SK-N-MC (cell line): ENCODE data around the gene GLT8D2.

Source experiments
- DNase-seq: peaks from one replicate; pipeline ENCODE4 v3.0.0-alpha.2; 2011; ENCODE audit warnings: low read depth, low spot score
- H3K27ac ChIP-seq: fragments of 200-600 bp; sonication (generic); 2 replicates; pipeline ENCODE4 v1.5.1; 2016; ENCODE audit warnings: mixed run types
- H3K36me3 ChIP-seq: fragments of 200-600 bp; sonication (generic); 2 replicates; pipeline ENCODE4 v1.6.1; 2017; ENCODE audit warnings: antibody characterized with exemption, low read length, mixed read lengths; ENCODE audit not compliant: insufficient read depth
- H3K4me3 ChIP-seq: fragments of 200-600 bp; sonication (generic); 2 replicates; pipeline ENCODE4 v1.5.1; 2016
- H3K9ac ChIP-seq: fragments of 200-600 bp; sonication (generic); 2 replicates; pipeline ENCODE4 v1.8.0; 2017; ENCODE audit warnings: mixed run types, mixed read lengths; ENCODE audit not compliant: insufficient read length
- H3K9me3 ChIP-seq: fragments of 200-600 bp; sonication (generic); 2 replicates; pipeline ENCODE4 v1.6.1; 2017; ENCODE audit warnings: low read depth, mild to moderate bottlenecking, antibody characterized with exemption, low read length, moderate library complexity, mixed read lengths
- EZH2 ChIP-seq: fragments of 200-600 bp; sonication (generic); IDR thresholded peaks from one replicate; pipeline ENCODE4 v1.6.1; 2017; ENCODE audit warnings: antibody characterized with exemption
- FOXP2 ChIP-seq: optimal IDR thresholded peaks from 2 replicates; pipeline ENCODE3; 2011; ENCODE audit warnings: mild to moderate bottlenecking, moderate library complexity; ENCODE audit not compliant: insufficient read depth; ENCODE audit errors: extremely low read length, control extremely low read depth
- POLR2AphosphoS5 ChIP-seq: IDR thresholded peaks from 2 replicates; pipeline ENCODE4 v1.6.1; 2012; ENCODE audit warnings: mild to moderate bottlenecking, low read depth, low read length, borderline replicate concordance

Gene GLT8D2

DNA sequence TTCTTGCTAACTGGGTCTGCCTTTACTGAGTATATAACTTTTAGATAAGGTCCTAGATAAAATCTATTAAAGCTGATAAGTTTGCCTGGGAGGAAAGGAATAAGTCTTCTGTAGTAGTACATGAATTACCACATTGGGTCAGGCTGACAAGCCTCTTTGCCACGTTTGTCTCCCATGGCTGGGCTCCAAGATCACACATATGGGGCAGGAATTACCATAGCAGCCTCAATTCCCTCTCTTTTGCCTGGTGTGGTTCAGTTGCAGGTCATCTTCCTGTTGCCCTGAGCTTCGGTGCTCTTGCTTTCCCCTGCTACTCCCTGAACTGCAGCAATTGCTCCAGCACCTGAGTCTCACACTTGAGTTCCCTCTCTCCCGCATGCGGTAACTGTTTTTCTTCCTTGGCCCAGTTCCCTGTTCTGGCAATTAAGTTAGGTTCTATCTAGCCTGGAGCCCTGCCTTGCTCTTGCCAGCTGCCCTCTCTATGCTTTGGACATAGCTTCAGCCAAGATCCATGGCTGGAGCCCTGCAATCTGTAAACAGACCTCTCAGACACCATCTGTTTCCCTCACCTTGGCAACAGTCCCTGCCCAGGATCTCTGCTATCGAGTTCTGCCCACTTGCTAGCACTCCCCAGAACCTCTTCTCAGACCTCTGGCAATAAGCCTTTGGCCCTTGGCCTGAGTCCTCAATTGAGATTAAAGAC is 5.8 kb upstream of the GLT8D2 start:
- Histone ChIP-seq H3K36me3 (no peaks in the 10 kb centered on the region), H3K4me3 (no peak overlapping the region), H3K27ac (no peak overlapping the region), H3K9me3 (no peaks in the 10 kb centered on the region), H3K9ac (no peak overlapping the region)
- TF ChIP-seq FOXP2 (no peak), POLR2AphosphoS5 (no peak), EZH2 (no peak)
- DNase-seq, result no peak

DNA sequence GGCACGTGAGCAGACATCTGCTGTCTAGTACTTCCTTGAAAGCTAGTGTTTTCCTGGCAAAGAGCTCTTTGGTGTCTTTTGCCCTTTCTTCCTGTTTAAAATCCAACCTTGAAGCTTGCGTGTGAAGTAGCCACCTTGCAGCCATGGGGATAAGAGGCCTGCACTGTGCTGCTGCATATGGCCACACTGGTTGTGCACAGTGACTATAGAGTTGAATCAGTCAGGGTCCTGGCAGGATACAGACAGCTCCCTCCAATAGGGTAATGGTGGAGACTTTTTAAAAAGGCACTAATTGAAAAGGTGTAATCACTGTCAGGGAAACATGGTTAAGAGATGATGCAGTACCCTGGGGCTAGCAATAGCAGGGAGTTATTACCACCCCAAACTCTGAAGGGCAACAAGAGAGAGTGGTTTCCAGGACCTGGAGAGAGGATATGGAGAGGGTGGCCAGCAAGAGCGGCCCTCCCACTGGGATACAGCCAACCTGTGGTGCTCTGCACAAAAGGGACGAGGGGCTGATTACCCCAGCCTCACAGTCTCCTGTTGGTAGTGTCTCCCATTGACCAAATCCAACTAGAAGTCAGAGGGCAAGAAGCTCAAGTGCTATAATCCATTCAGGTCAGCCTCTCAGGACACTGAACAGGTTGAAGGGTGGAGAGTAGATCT is 4.8 kb upstream of the GLT8D2 start:
- no peaks in the 10 kb centered on the region for H3K9me3 ChIP-seq
- no peaks in the 10 kb centered on the region for H3K36me3 ChIP-seq
- TF ChIP-seq EZH2 (no peak), POLR2AphosphoS5 (no peak), FOXP2 (no peak)
- no peak for DNase-seq
- no peak overlapping the region for H3K27ac ChIP-seq
- H3K4me3 ChIP-seq, result no peak overlapping the region
- H3K9ac ChIP-seq, result no peak overlapping the region

GRCh38 chr12:104050436-104050835 is 449 bp upstream of the GLT8D2 start:
- no peak for TF ChIP-seq POLR2AphosphoS5
- TF ChIP-seq EZH2, result no peak
- no peak for TF ChIP-seq FOXP2
- peak overlapping the region; percentile 61 for H3K9ac ChIP-seq
- H3K4me3 ChIP-seq, result peak overlapping the region; percentile 82
- H3K27ac ChIP-seq, result peak overlapping the region; percentile 69
- no peaks in the 10 kb centered on the region for H3K9me3 ChIP-seq
- DNase-seq, result no peak
- no peaks in the 10 kb centered on the region for H3K36me3 ChIP-seq

- no peak for DNase-seq
- no peaks in the 10 kb centered on the region for H3K9me3 ChIP-seq
- peak overlapping the region; percentile 69 for H3K27ac ChIP-seq
- peak overlapping the region; percentile 82 for H3K4me3 ChIP-seq
- no peaks in the 10 kb centered on the region for H3K36me3 ChIP-seq
- TF ChIP-seq EZH2, result no peak
- no peak for TF ChIP-seq FOXP2
- no peak for TF ChIP-seq POLR2AphosphoS5
- H3K9ac ChIP-seq, result peak overlapping the region; percentile 71
Observed at GRCh38 chr12:104049278-104049902, 597 bp downstream of the GLT8D2 start.

- no peak for TF ChIP-seq POLR2AphosphoS5
- TF ChIP-seq FOXP2, result no peak
- no peak for TF ChIP-seq EZH2
- H3K27ac ChIP-seq, result 0 out of 2 replicates have a peak overlapping the region, but pooled peaks have one; percentile 69
- no peaks in the 10 kb centered on the region for H3K9me3 ChIP-seq
- H3K4me3 ChIP-seq, result peak overlapping the region; percentile 82
- no peak for DNase-seq
- no peaks in the 10 kb centered on the region for H3K36me3 ChIP-seq
- H3K9ac ChIP-seq, result peak overlapping the region; percentile 71
Observed at GRCh38 chr12:104048811-104049210, 1.2 kb downstream of the GLT8D2 start.

DNA sequence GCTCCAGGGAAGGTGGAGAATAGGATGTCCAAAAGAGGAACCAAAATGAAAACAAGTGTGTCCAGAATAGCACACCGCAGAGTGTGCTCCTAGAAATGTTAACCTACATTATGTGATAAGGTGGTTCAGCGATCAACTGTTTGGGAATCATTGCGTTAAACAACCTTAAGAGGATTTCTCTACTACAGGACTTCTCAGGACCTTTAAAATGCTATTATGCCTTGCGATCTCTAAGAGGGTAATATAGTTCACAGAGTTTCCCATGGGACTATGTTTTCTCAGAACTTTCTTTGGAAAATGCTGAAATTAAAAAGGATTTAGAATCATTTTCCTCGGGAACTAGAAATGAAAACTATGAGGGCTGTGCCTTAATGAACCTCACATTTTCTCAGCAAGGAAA is 1.8 kb downstream of the GLT8D2 start:
- TF ChIP-seq FOXP2 (no peak), POLR2AphosphoS5 (no peak), EZH2 (no peak)
- DNase-seq, result no peak
- no peak overlapping the region for H3K27ac ChIP-seq
- no peak overlapping the region for H3K9ac ChIP-seq
- H3K36me3 ChIP-seq, result no peaks in the 10 kb centered on the region
- peak overlapping the region; percentile 82; the same call in 1 of the 2 replicates for H3K4me3 ChIP-seq
- no peaks in the 10 kb centered on the region for H3K9me3 ChIP-seq

DNA sequence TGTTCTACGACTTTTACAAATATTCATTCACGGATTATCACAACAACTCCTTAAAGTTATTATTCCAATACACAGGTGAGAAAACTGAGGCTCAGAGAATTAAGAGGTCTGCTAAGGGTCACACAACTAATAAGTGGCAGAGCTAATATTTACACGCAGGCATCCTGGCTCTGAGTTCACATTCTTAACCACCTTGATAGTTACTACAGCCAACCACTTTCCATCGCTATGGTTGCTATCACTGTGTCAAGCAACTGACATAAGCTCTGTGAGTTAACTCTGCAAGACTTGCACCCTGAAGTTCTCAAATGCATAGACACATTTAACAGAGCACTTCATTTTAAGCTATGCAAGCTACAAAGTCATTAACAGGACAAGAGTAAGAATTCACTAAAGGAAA is 3.7 kb downstream of the GLT8D2 start:
- Histone ChIP-seq H3K4me3 (no peak overlapping the region), H3K9ac (no peak overlapping the region), H3K9me3 (no peaks in the 10 kb centered on the region), H3K27ac (no peak overlapping the region), H3K36me3 (no peaks in the 10 kb centered on the region)
- no peak for DNase-seq
- TF ChIP-seq EZH2, result no peak

DNA sequence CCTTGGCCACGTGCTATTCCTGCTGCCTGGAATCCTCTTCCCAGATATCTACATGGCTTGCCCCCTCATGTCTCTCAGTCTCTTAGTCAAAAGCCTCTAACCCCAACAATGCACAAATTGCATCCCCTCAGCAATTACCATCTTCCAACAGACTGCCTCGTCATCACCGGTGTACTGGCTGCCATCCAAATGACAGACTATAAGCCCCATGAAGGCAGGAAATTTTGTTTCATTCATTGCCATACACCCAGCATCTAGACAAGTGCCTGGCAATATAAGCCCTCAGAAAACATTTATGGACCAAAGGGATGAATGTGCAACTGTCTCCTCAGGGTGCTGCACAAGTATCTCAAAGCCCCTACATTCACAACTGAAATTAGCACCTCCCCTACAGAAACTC is 5.8 kb downstream of the GLT8D2 start:
- Histone ChIP-seq H3K9ac (no peak overlapping the region), H3K9me3 (no peaks in the 10 kb centered on the region), H3K36me3 (no peaks in the 10 kb centered on the region), H3K4me3 (no peak overlapping the region), H3K27ac (no peak overlapping the region)
- no peak for DNase-seq
- TF ChIP-seq EZH2, result no peak
- no peak for TF ChIP-seq POLR2AphosphoS5
- no peak for TF ChIP-seq FOXP2
